GM12878 (cell line): ENCODE measurements around the gene WDFY3. TPM values are rescaled to one million over a fixed set of nuclear protein-coding genes. Genes with fewer than 3 reads are reported as not detected.

Source experiments
- ATAC-seq: fragments of 200-7000 bp; cut with Tn5 transposase; 3 replicates; pipeline ENCODE4 v1.9.1; 2020; ENCODE audit warnings: mild to moderate bottlenecking, moderate library complexity
- BruUV-seq: library from RNA; stranded (reverse); fragments of 400-500 nt; replicated peaks from 2 replicates; lab custom pipeline; 2021; lab: Mats Ljungman, UMichigan
- CTCF ChIA-PET: fragments of 300-600 bp; sonication (Branson Sonifier 250); formaldehyde crosslinking; extraction: SDS; loops from one replicate; lab custom pipeline; 2021; ENCODE audit warnings: inconsistent platforms; lab: Yijun Ruan, JAX
- POLR2A ChIA-PET: fragments of 350-600 bp; formaldehyde crosslinking; extraction: SDS; loops from one replicate; lab custom pipeline; 2021; ENCODE audit warnings: inconsistent platforms; lab: Charles Lee
- RAD21 ChIA-PET: fragments of 300-600 bp; sonication (Branson Sonifier 250); formaldehyde crosslinking; loops from one replicate; lab custom pipeline; 2023; ENCODE audit warnings: antibody characterized with exemption; ENCODE audit not compliant: unreplicated experiment; lab: Charles Lee
- SMC1A ChIA-PET: fragments of 300-600 bp; sonication (Branson Sonifier 250); formaldehyde crosslinking; loops from one replicate; lab custom pipeline; 2023; ENCODE audit not compliant: unreplicated experiment, uncharacterized antibody; lab: Charles Lee
- DNase-seq: peaks from one replicate; pipeline ENCODE4 v3.0.0-alpha.2; 2011; ENCODE audit warnings: low read depth, low spot score
- FAIRE-seq: peaks from 3 replicates; lab custom pipeline; 2011; peaks lifted over from hg19 to GRCh38; lab: Jason Lieb, UNC
- H2AFZ ChIP-seq: 2 replicates; pipeline ENCODE4 v1.6.0; 2011; ENCODE audit warnings: low read depth, low read length, control low read depth; ENCODE audit not compliant: control insufficient read depth
- H3K27ac ChIP-seq: 2 replicates; pipeline ENCODE4 v1.5.1; 2011; ENCODE audit warnings: control low read depth; ENCODE audit not compliant: control insufficient read depth, insufficient read depth
- H3K27me3 ChIP-seq, 2 experiments: replicated peaks in 1 of 2; 2 replicates each; pipeline versions ENCODE4 v1.6.0 to v1.6.1; 2011; ENCODE audit warnings: low read length in 1 of 2; ENCODE audit not compliant: control insufficient read depth in 2 of 2, insufficient read depth in 2 of 2
- H3K36me3 ChIP-seq, 2 experiments: 2 replicates each; pipeline ENCODE4 v1.5.1; 2011; ENCODE audit warnings: low read length in 1 of 2; ENCODE audit not compliant: control insufficient read depth in 2 of 2, insufficient read depth in 2 of 2
- H3K4me1 ChIP-seq: 2 replicates; pipeline ENCODE4 v1.6.1; 2011; ENCODE audit warnings: mild to moderate bottlenecking, low read length, moderate library complexity, mixed read lengths; ENCODE audit not compliant: control insufficient read depth, insufficient read depth
- H3K4me2 ChIP-seq: 2 replicates; pipeline ENCODE4 v1.6.0; 2011; ENCODE audit warnings: control low read depth; ENCODE audit not compliant: control insufficient read depth, insufficient read depth
- H3K4me3 ChIP-seq: fragments of 200-600 bp; sonication (generic); 2 replicates; pipeline ENCODE4 v1.5.1; 2016
- H3K79me2 ChIP-seq: 2 replicates; pipeline ENCODE4 v1.6.0; 2011; ENCODE audit warnings: low read length; ENCODE audit not compliant: control insufficient read depth, insufficient read depth
- H3K9ac ChIP-seq: 2 replicates; pipeline ENCODE4 v1.8.0; 2011; ENCODE audit warnings: low read length, control low read depth, mixed read lengths; ENCODE audit not compliant: control insufficient read depth, insufficient read depth
- H3K9me3 ChIP-seq: replicated peaks from 3 replicates; pipeline ENCODE4 v1.5.1; 2011; ENCODE audit warnings: mild to moderate bottlenecking, low read length; ENCODE audit not compliant: control insufficient read depth, insufficient read depth
- H4K20me1 ChIP-seq: 2 replicates; pipeline ENCODE4 v1.6.0; 2011; ENCODE audit not compliant: control insufficient read depth, insufficient read depth
- ATF7 ChIP-seq: fragments of 450-650 bp; IDR thresholded peaks from 2 replicates; pipeline ENCODE4 v1.6.1; 2016; ENCODE audit warnings: low read depth, mild to moderate bottlenecking
- ETV6 ChIP-seq, 2 experiments: fragments of 450-650 bp in 1 of 2; IDR thresholded peaks in 1 of 2; conservative IDR thresholded peaks in 1 of 2; 2 replicates each; pipeline ENCODE4 v1.6.1; 2014; ENCODE audit warnings: antibody characterized with exemption in 1 of 2, borderline replicate concordance in 1 of 2, low read depth in 1 of 2, mild to moderate bottlenecking in 1 of 2, moderate library complexity in 1 of 2
- IKZF1 ChIP-seq: fragments of 450-650 bp; conservative IDR thresholded peaks from 2 replicates; pipeline ENCODE4 v1.6.1; 2017; ENCODE audit warnings: antibody characterized with exemption, mild to moderate bottlenecking
- IRF4 ChIP-seq: IDR thresholded peaks from 2 replicates; pipeline ENCODE4 v1.6.1; 2011; ENCODE audit warnings: low read depth, low read length
- JUND ChIP-seq: IDR thresholded peaks from 2 replicates; pipeline ENCODE4 v1.6.1; 2012; ENCODE audit warnings: low read depth, mild to moderate bottlenecking, low read length, improper control_type of control experiment, moderate library complexity
- KAT2A ChIP-seq: conservative IDR thresholded peaks from 2 replicates; pipeline ENCODE4 v1.6.1; 2011; ENCODE audit warnings: low read depth, low read length; ENCODE audit not compliant: control insufficient read depth
- MEF2A ChIP-seq: IDR thresholded peaks from 2 replicates; pipeline ENCODE4 v1.6.1; 2011; ENCODE audit warnings: low read depth, mild to moderate bottlenecking, low read length, moderate library complexity; ENCODE audit not compliant: insufficient read depth
- PAX5 ChIP-seq: IDR thresholded peaks from 2 replicates; pipeline ENCODE4 v1.6.1; 2011; ENCODE audit warnings: low read depth, low read length, borderline replicate concordance
- PKNOX1 ChIP-seq: fragments of 450-650 bp; IDR thresholded peaks from 2 replicates; pipeline ENCODE4 v1.6.1; 2016; ENCODE audit warnings: mild to moderate bottlenecking
- PML ChIP-seq: IDR thresholded peaks from 2 replicates; pipeline ENCODE4 v1.6.1; 2012; ENCODE audit warnings: low read length, inconsistent platforms
- RFX5 ChIP-seq: IDR thresholded peaks from 2 replicates; pipeline ENCODE4 v1.6.1; 2011; ENCODE audit warnings: low read depth, low read length, improper control_type of control experiment
- SMC3 ChIP-seq: IDR thresholded peaks from 2 replicates; pipeline ENCODE4 v1.6.1; 2011; ENCODE audit warnings: low read length, improper control_type of control experiment, borderline replicate concordance
- ZBTB4 ChIP-seq: fragments of 450-650 bp; formaldehyde crosslinking; IDR thresholded peaks from 2 replicates; pipeline ENCODE4 v1.4.0; 2022; ENCODE audit warnings: mild to moderate bottlenecking, moderate library complexity
- ZNF274 ChIP-seq: IDR thresholded peaks from one replicate; pipeline ENCODE4 v1.8.0; 2011; ENCODE audit not compliant: insufficient read length, insufficient read depth
- ZZZ3 ChIP-seq: IDR thresholded peaks from 2 replicates; pipeline ENCODE4 v1.6.1; 2011; ENCODE audit warnings: low read depth; ENCODE audit not compliant: control insufficient read depth, insufficient read length
- WGBS: methylation state at CpG from one replicate; pipeline ENCODE4 v1.1.6; 2016; ENCODE audit warnings: low lambda C conversion rate; ENCODE audit not compliant: insufficient replicate concordance, insufficient coverage; ENCODE audit errors: missing lambda C conversion rate; 5-methylcytosine and 5-hydroxymethylcytosine counted together
- in situ Hi-C: fragments of 300-500 bp; cut with MboI; formaldehyde crosslinking; loops from 9 replicates; pipeline ENCODE4 v1.14.3; 2018; ENCODE audit warnings: mixed read lengths
- intact Hi-C: fragments of 100-400 bp; cut with micrococcal nuclease; formaldehyde crosslinking; loops from one replicate; pipeline ENCODE4 v1.14.2; 2022; ENCODE audit not compliant: unreplicated experiment
- polyA plus RNA-seq, 11 experiments: library from polyadenylated mRNA; depleted of rRNA in 4 of 11; unstranded in 6 of 11; stranded (reverse) in 5 of 11; fragments of >200 nt; fragmentation: Nextera tagmentation in 4 of 11; fragmentation: Illumina TruSeq in 1 of 11; extraction: Ambion mirVana in 4 of 11; extraction: Trizol in 1 of 11; gene quantifications; 1 replicate in 1 of 11; 2 replicates in 10 of 11; pipeline versions ENCODE4 v1.2.1 to v1.2.3, GENCODE V29; 2011 to 2016; ENCODE audit warnings: inconsistent platforms in 2 of 11, missing spikeins in 2 of 11, low read depth in 1 of 11
- total RNA-seq, 4 experiments: library from RNA; depleted of rRNA in 3 of 4; stranded (reverse); fragments of >200 nt in 3 of 4; fragmentation: Illumina TruSeq in 1 of 4; extraction: Trizol in 1 of 4; gene quantifications; 2 replicates each; pipeline versions ENCODE4 v1.2.1 to v1.2.3, GENCODE V29; 2013 to 2021
- TF ChIP-seq, protein P1 (sequence below), 3 experiments: IDR thresholded peaks in 2 of 3; conservative IDR thresholded peaks in 1 of 3; 2 replicates each; pipeline ENCODE4 v1.5.1; 2011; ENCODE audit warnings: low read depth in 3 of 3, low read length in 3 of 3, mild to moderate bottlenecking in 3 of 3, control low read depth in 2 of 3, moderate library complexity in 2 of 3, inconsistent platforms in 1 of 3, mixed read lengths in 1 of 3; ENCODE audit not compliant: control insufficient read depth in 2 of 3, insufficient read depth in 1 of 3; ENCODE audit errors: extremely low read depth in 1 of 3
- TF ChIP-seq, protein P2 (sequence below): IDR thresholded peaks from 2 replicates; pipeline ENCODE4 v1.6.1; 2011; ENCODE audit warnings: borderline replicate concordance, low read depth, mild to moderate bottlenecking, moderate library complexity, low read length; ENCODE audit not compliant: insufficient read depth, poor library complexity, severe bottlenecking

WDFY3 gene
- total and polyA plus RNA-seq, 10 of the 15 experiments (the other 5 are each of a cell fraction or from before 2014, with no cell fraction given), result 0.01 to 0.23 (median 0.12) TPM; not detected in 2

DNA sequence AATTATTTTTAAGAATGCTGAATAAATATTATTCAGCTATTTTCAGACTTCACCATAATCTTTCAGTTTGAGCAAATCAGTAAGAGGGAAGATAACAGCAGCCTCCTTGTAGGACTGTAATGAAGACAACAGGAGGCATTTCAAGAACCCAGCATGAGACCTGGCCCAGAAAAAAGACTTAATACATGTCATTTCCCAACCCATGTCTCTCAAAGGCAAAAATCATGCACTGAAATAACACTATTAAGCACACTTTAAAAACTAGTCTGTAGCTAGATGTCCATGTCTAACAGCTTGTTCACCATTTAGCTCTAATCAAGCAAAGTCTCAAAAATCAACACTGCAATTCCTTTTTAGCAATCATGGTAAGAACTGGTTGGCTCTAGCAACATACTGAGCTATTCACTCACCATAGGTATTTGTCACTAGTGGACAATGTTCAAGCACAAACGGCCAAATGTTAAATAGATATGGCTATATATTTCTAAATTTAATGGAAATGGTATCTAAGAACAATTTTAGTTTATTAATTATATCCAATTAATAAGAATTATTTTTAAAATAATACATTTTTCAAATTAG lies 109.9 kb downstream of the WDFY3 start:
- ATAC-seq (no peak), DNase-seq (no peak), FAIRE-seq (no peak)
- H3K79me2 ChIP-seq, result no peaks in the 10 kb centered on the region
- H3K4me3 ChIP-seq, result no peak overlapping the region
- H2AFZ ChIP-seq, result no peak overlapping the region
- no peaks in the 10 kb centered on the region for H3K36me3 ChIP-seq
- intact Hi-C loops, result no loop called here
- no TSS peak for BruUV-seq
- no peaks in the 10 kb centered on the region for H3K4me1 ChIP-seq
- H3K27me3 ChIP-seq, result no peaks in the 10 kb centered on the region
- CTCF ChIA-PET, result no interaction called here
- no peak overlapping the region for H3K4me2 ChIP-seq
- POLR2A ChIA-PET, result no interaction called here
- SMC1A ChIA-PET, result interaction anchor here (0.8 kb wide), 1 partner anchor 30 kb away, joined by 6 read pairs; no protein-coding TSS in a partner anchor
- RAD21 ChIA-PET, result no interaction called here
- WGBS, result 0% methylated on average over 1 of the region's 1 CpG
- no peak overlapping the region for H3K9ac ChIP-seq
- H3K9me3 ChIP-seq, result no peaks in the 10 kb centered on the region
- no peaks in the 10 kb centered on the region for H4K20me1 ChIP-seq
- H3K27ac ChIP-seq, result no peak overlapping the region
- in situ Hi-C loops, result no loop called here
- TF ChIP-seq ZNF274 (no peak), JUND (no peak), KAT2A (no peak), PAX5 (no peak), ATF7 (no peak), ZZZ3 (no peak), ETV6 (conservative IDR thresholded peaks at IDR 0.05 in 1 of 2, IDR thresholded peaks at IDR 0.05 in 1 of 2; ENCODE audit: borderline replicate concordance in 1 of 2, low read depth in 1 of 2) (no peak), IKZF1 (no peak), MEF2A (no peak), SMC3 (no peak), IRF4 (no peak), ZBTB4 (no peak), PML (no peak), RFX5 (no peak), PKNOX1 (no peak)
- TF ChIP-seq, protein P1, sequence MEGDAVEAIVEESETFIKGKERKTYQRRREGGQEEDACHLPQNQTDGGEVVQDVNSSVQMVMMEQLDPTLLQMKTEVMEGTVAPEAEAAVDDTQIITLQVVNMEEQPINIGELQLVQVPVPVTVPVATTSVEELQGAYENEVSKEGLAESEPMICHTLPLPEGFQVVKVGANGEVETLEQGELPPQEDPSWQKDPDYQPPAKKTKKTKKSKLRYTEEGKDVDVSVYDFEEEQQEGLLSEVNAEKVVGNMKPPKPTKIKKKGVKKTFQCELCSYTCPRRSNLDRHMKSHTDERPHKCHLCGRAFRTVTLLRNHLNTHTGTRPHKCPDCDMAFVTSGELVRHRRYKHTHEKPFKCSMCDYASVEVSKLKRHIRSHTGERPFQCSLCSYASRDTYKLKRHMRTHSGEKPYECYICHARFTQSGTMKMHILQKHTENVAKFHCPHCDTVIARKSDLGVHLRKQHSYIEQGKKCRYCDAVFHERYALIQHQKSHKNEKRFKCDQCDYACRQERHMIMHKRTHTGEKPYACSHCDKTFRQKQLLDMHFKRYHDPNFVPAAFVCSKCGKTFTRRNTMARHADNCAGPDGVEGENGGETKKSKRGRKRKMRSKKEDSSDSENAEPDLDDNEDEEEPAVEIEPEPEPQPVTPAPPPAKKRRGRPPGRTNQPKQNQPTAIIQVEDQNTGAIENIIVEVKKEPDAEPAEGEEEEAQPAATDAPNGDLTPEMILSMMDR (IDR thresholded peaks at IDR 0.05 in 2 of 3, conservative IDR thresholded peaks at IDR 0.05 in 1 of 3; ENCODE audit: control insufficient read depth in 2 of 3, extremely low read depth in 1 of 3, insufficient read depth in 1 of 3, low read depth in 3 of 3, low read length in 3 of 3), result no peak
- TF ChIP-seq, protein P2, sequence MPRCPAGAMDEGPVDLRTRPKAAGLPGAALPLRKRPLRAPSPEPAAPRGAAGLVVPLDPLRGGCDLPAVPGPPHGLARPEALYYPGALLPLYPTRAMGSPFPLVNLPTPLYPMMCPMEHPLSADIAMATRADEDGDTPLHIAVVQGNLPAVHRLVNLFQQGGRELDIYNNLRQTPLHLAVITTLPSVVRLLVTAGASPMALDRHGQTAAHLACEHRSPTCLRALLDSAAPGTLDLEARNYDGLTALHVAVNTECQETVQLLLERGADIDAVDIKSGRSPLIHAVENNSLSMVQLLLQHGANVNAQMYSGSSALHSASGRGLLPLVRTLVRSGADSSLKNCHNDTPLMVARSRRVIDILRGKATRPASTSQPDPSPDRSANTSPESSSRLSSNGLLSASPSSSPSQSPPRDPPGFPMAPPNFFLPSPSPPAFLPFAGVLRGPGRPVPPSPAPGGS, result no peak
